ENCODE data around the gene TMEM242. TPM values are rescaled to one million over a fixed set of nuclear protein-coding genes. Genes with fewer than 3 reads are reported as not detected.

The TMEM242 gene
- total and polyA plus RNA-seq, 10 donors: 3.7 to 16.0 (median 7.2) TPM

DNA sequence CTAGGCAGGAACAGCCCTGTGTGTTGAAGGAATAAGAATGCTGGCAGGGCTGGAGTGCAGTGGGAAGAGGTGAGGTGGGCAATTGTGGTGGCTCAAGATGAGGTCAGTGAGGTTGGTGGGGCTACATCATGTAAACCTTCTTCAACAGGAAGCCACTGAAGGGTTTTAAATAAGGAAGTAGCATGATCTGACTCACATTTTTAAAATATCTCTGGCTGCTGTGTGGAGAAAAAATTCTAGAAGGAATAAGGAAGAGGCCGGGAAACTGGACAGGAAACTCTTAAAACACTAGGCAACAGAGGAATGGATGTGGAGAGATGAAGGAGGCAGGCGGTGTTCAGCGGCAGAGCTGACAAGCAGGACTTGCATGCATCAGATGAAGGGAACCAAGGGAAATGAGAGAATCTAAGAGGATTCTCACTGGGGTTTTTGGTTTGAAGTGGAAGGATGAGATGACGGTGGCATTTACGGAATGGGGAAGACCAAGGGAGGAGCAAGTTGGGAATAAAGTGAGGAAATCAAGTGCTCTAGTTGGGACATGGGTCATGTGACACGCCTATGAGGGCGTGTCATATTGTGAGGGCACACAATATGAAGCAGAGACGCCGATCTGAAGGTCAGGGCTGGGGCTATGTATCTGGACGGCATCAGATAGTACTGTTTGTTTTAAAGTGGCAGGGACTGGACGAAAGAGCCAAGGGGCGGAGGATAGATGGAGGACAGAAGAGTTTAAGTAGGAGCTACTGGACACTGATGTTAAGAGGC is 18.2 kb downstream of the TMEM242 start:
- no peaks in the 10 kb centered on the region for H3K9me3 ChIP-seq
- no peak for DNase-seq
- 33 to 41% (median 38%) methylated on average over 12 of the region's 12 CpGs for WGBS, 5 donors
- intact Hi-C loops (cut with DNase I; ENCODE audit: low total_unique reads): no loop called here
- H3K36me3 ChIP-seq: peaks cover 0 to 6% (median 0%) of the 10 kb centered on the region in 6 donors
- no peaks in the 10 kb centered on the region for H3K27me3 ChIP-seq (replicated peaks in 1 of 7)
- no peak for TF ChIP-seq POLR2A (IDR thresholded peaks at IDR 0.05)
- TF ChIP-seq POLR2AphosphoS5 (IDR thresholded peaks at IDR 0.05): peak in 1 of 3 donors; percentile 14
- peaks cover 11 to 41% (median 26%) of the 10 kb centered on the region in 6 donors for H3K4me1 ChIP-seq
- H3K27ac ChIP-seq: peak overlapping the region in 7 of 8 donors; percentile 56 to 76 (median 71)
- H3K4me3 ChIP-seq: peak overlapping the region in 2 of 8 donors; percentile 13 to 35

DNA sequence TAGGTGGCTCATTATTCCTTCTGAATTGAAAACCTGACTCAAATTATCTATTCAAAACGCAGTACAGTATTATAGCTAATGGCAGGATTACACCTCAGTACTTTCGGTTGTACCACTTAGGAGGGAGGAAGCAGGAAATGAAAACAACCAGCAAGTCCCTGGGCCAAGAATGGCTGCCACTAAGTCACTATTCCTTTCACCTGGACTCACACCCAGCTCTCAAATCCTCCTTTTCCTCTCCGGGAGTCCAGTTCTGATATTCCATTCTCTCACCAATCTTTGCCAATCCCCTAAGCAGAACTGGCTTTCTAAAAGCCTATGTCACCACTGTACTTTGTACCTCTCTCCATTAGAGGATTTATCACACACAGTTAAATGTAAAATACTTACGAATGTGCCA is 20.6 kb downstream of the TMEM242 start:
- no peak for DNase-seq
- H3K9me3 ChIP-seq: no peaks in the 10 kb centered on the region
- WGBS, 5 donors: 48 to 81% (median 51%) methylated on average over 4 of the region's 4 CpGs
- H3K27ac ChIP-seq: peak overlapping the region in 1 of 8 donors; percentile 4
- TF ChIP-seq POLR2A (IDR thresholded peaks at IDR 0.05) (no peak), POLR2AphosphoS5 (IDR thresholded peaks at IDR 0.05) (no peak)
- TF ChIP-seq, protein P1, sequence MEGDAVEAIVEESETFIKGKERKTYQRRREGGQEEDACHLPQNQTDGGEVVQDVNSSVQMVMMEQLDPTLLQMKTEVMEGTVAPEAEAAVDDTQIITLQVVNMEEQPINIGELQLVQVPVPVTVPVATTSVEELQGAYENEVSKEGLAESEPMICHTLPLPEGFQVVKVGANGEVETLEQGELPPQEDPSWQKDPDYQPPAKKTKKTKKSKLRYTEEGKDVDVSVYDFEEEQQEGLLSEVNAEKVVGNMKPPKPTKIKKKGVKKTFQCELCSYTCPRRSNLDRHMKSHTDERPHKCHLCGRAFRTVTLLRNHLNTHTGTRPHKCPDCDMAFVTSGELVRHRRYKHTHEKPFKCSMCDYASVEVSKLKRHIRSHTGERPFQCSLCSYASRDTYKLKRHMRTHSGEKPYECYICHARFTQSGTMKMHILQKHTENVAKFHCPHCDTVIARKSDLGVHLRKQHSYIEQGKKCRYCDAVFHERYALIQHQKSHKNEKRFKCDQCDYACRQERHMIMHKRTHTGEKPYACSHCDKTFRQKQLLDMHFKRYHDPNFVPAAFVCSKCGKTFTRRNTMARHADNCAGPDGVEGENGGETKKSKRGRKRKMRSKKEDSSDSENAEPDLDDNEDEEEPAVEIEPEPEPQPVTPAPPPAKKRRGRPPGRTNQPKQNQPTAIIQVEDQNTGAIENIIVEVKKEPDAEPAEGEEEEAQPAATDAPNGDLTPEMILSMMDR (IDR thresholded peaks at IDR 0.05 in 8 of 11, conservative IDR thresholded peaks at IDR 0.05 in 3 of 11): no peak
- no peak overlapping the region for H3K4me3 ChIP-seq
- no peaks in the 10 kb centered on the region for H3K27me3 ChIP-seq (replicated peaks in 1 of 7)
- peaks cover 0 to 16% (median 0%) of the 10 kb centered on the region in 6 donors for H3K36me3 ChIP-seq
- H3K4me1 ChIP-seq: peaks cover 11 to 51% (median 29%) of the 10 kb centered on the region in 6 donors
- intact Hi-C loops (cut with DNase I; ENCODE audit: low total_unique reads): no loop called here

DNA sequence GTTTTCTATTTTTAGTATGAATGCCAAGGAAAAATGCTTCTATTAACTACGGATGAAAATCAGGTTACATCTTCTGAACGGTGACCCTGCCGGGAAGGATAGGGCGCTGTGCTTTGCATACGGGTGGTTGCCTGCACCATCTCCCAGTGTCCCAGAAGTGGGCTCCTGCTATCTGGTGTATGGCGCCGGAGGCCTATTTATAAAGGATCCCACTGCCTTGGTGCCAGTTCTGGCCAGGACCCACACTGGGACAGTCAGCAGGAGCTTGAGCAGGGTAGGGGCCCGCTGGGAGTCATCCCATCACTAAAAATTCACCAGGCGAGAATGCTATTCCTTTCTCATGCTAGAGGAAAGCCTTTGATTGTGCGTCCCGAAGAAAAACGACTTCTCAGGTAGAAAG is 22.9 kb downstream of the TMEM242 start:
- no peaks in the 10 kb centered on the region for H3K27me3 ChIP-seq (replicated peaks in 1 of 7)
- H3K27ac ChIP-seq: no peak overlapping the region
- H3K9me3 ChIP-seq: no peaks in the 10 kb centered on the region
- TF ChIP-seq POLR2A (IDR thresholded peaks at IDR 0.05) (no peak), POLR2AphosphoS5 (IDR thresholded peaks at IDR 0.05) (no peak)
- TF ChIP-seq, protein P1 (IDR thresholded peaks at IDR 0.05 in 8 of 11, conservative IDR thresholded peaks at IDR 0.05 in 3 of 11): no peak
- H3K4me1 ChIP-seq: peaks cover 4 to 35% (median 19%) of the 10 kb centered on the region in 6 donors
- intact Hi-C loops (cut with DNase I; ENCODE audit: low total_unique reads): no loop called here
- no peak for DNase-seq
- peaks cover 0 to 16% (median 0%) of the 10 kb centered on the region in 6 donors for H3K36me3 ChIP-seq
- 94 to 97% (median 96%) methylated on average over 10 to 12 of the region's 12 CpGs for WGBS, 5 donors
- H3K4me3 ChIP-seq: no peak overlapping the region

DNA sequence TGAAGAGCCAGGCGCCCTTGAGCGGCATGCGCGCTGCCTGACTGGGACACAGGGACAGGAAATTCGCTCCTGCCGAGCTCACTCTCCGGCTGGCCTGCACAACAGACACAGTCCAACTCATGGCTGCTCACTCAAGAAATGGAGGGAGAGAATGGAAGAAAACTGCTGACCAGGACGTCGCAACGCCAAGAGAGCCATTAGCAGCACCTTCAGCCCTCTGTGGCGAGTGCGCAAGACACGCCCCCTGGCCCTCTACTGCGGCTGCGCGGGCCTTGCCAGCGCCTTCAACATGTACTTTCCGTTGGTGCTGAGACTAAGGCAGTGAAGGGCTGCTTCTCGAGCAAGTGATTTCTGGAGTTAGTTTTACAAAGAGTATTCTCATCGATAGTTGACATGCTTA is 23.3 kb downstream of the TMEM242 start:
- no peaks in the 10 kb centered on the region for H3K27me3 ChIP-seq (replicated peaks in 1 of 7)
- no peak overlapping the region for H3K27ac ChIP-seq
- no peaks in the 10 kb centered on the region for H3K9me3 ChIP-seq
- no peak for DNase-seq
- peaks cover 0 to 31% (median 14%) of the 10 kb centered on the region in 6 donors for H3K4me1 ChIP-seq
- no peak overlapping the region for H3K4me3 ChIP-seq
- H3K36me3 ChIP-seq: peaks cover 0 to 16% (median 0%) of the 10 kb centered on the region in 6 donors
- 97 to 99% (median 97%) methylated on average over 19 to 20 of the region's 20 CpGs for WGBS, 5 donors
- no peak for TF ChIP-seq POLR2AphosphoS5 (IDR thresholded peaks at IDR 0.05)
- TF ChIP-seq POLR2A (IDR thresholded peaks at IDR 0.05): no peak
- TF ChIP-seq, protein P1 (IDR thresholded peaks at IDR 0.05 in 8 of 11, conservative IDR thresholded peaks at IDR 0.05 in 3 of 11): no peak
- intact Hi-C loops (cut with DNase I; ENCODE audit: low total_unique reads): no loop called here

All from spleen (tissue), 11 donors.